Colonic mucosa (tissue), 4 donors: ENCODE measurements around the gene KRT74. TPM values are rescaled to one million over a fixed set of nuclear protein-coding genes. Genes with fewer than 3 reads are reported as not detected.

Experiments
- DNase-seq: peaks from one replicate; pipeline ENCODE4 v3.0.0-alpha.2; 2020
- H3K27ac ChIP-seq: fragments of 200-600 bp; one replicate; pipeline ENCODE4 v1.8.0; 2021
- H3K27me3 ChIP-seq: fragments of 200-600 bp; one replicate; pipeline ENCODE4 v1.8.0; 2021
- H3K36me3 ChIP-seq: fragments of 200-600 bp; one replicate; pipeline ENCODE4 v1.8.0; 2021
- H3K4me1 ChIP-seq: fragments of 200-600 bp; one replicate; pipeline ENCODE4 v1.8.0; 2021; ENCODE audit warnings: mild to moderate bottlenecking
- H3K4me3 ChIP-seq: fragments of 200-600 bp; one replicate; pipeline ENCODE4 v1.8.0; 2021
- H3K9ac ChIP-seq, 2 donors: one replicate each; pipeline ENCODE4 v1.7.0; 2013; ENCODE audit warnings: control low read depth in 2 of 2, low read depth in 2 of 2, low read length in 2 of 2
- H3K9me3 ChIP-seq: fragments of 200-600 bp; one replicate; pipeline ENCODE4 v1.8.0; 2021
- intact Hi-C: fragments of 100-400 bp; cut with DNase I; formaldehyde crosslinking; loops from one replicate; pipeline ENCODE4 v1.14.1; 2022
- total RNA-seq, 2 donors: library from RNA; stranded (reverse); fragmentation: NEBNext Ultra II Directional in 1 of 2; extraction: Animal tissue kit (Norgen Biotek cat#: 25700) in 1 of 2; gene quantifications; one replicate each; pipeline ENCODE4 v1.2.1, GENCODE V29; 2021
- TF ChIP-seq, protein P1 (sequence below): fragments of 200-600 bp; IDR thresholded peaks from one replicate; pipeline ENCODE4 v1.8.0; 2022; ENCODE audit warnings: antibody characterized with exemption, mild to moderate bottlenecking
- donor health status: healthy.
- donor health status: DM: no; HTN: no; CAD: no.
- donor health status: DM: no; HTN: no; CAD: no.

The KRT74 gene
- total RNA-seq, 2 donors from 2014 or later = not detected

GRCh38 chr12:52543985-52544883, 29.4 kb downstream of the KRT74 start:
- intact Hi-C loops = no loop called here
- Histone ChIP-seq H3K9ac (no peak overlapping the region), H3K9me3 (no peaks in the 10 kb centered on the region), H3K27me3 (no peaks in the 10 kb centered on the region), H3K4me3 (no peak overlapping the region), H3K36me3 (no peaks in the 10 kb centered on the region), H3K4me1 (no peaks in the 10 kb centered on the region), H3K27ac (no peak overlapping the region)
- DNase-seq = no peak
- TF ChIP-seq, protein P1, sequence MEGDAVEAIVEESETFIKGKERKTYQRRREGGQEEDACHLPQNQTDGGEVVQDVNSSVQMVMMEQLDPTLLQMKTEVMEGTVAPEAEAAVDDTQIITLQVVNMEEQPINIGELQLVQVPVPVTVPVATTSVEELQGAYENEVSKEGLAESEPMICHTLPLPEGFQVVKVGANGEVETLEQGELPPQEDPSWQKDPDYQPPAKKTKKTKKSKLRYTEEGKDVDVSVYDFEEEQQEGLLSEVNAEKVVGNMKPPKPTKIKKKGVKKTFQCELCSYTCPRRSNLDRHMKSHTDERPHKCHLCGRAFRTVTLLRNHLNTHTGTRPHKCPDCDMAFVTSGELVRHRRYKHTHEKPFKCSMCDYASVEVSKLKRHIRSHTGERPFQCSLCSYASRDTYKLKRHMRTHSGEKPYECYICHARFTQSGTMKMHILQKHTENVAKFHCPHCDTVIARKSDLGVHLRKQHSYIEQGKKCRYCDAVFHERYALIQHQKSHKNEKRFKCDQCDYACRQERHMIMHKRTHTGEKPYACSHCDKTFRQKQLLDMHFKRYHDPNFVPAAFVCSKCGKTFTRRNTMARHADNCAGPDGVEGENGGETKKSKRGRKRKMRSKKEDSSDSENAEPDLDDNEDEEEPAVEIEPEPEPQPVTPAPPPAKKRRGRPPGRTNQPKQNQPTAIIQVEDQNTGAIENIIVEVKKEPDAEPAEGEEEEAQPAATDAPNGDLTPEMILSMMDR = no peak

DNA sequence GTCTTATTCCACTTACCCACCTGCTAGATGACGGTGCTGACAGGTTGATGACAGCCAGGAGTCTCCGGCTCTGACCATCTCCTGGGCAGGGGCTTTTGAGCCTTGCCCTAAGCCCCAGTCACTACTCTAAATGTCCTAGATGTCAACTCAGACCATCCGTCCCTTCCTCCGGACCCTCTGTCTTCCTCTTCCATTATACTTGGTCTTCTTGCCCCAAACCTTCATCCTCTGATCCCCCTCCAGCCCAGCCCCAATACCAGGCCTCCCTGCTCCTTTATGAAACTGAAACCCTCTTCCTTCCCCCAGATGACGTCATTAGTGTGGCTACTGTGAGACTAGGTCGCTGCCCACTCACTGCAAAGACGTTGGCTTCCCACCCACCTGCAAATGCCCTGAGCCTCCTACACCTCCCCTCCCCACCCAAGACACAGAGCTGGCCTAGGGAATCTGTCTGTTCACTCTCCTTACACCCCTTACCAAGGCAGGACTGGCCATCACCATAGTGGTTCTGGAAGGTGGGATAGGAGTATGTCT, 30.8 kb downstream of the KRT74 start:
- no peaks in the 10 kb centered on the region for H3K4me1 ChIP-seq
- no peaks in the 10 kb centered on the region for H3K9me3 ChIP-seq
- H3K9ac ChIP-seq = no peak overlapping the region
- DNase-seq = no peak
- H3K27ac ChIP-seq = no peak overlapping the region
- TF ChIP-seq, protein P1 = no peak
- H3K4me3 ChIP-seq = no peak overlapping the region
- H3K36me3 ChIP-seq = no peaks in the 10 kb centered on the region
- intact Hi-C loops = no loop called here
- H3K27me3 ChIP-seq = no peaks in the 10 kb centered on the region

- no peak for DNase-seq
- Histone ChIP-seq H3K9ac (no peak overlapping the region), H3K36me3 (no peaks in the 10 kb centered on the region), H3K27me3 (no peaks in the 10 kb centered on the region), H3K27ac (no peak overlapping the region), H3K4me1 (no peaks in the 10 kb centered on the region), H3K9me3 (no peaks in the 10 kb centered on the region), H3K4me3 (no peak overlapping the region)
- TF ChIP-seq, protein P1 = no peak
- intact Hi-C loops = no loop called here
These were observed 31.5 kb downstream of the KRT74 start for GRCh38 chr12:52542157-52542556.

GRCh38 chr12:52541709-52542108, 31.9 kb downstream of the KRT74 start:
- no peaks in the 10 kb centered on the region for H3K36me3 ChIP-seq
- no peaks in the 10 kb centered on the region for H3K9me3 ChIP-seq
- no peak for DNase-seq
- no peak overlapping the region for H3K9ac ChIP-seq
- TF ChIP-seq, protein P1 = no peak
- H3K27me3 ChIP-seq = no peaks in the 10 kb centered on the region
- no peaks in the 10 kb centered on the region for H3K4me1 ChIP-seq
- intact Hi-C loops = no loop called here
- H3K4me3 ChIP-seq = no peak overlapping the region
- H3K27ac ChIP-seq = no peak overlapping the region

DNA sequence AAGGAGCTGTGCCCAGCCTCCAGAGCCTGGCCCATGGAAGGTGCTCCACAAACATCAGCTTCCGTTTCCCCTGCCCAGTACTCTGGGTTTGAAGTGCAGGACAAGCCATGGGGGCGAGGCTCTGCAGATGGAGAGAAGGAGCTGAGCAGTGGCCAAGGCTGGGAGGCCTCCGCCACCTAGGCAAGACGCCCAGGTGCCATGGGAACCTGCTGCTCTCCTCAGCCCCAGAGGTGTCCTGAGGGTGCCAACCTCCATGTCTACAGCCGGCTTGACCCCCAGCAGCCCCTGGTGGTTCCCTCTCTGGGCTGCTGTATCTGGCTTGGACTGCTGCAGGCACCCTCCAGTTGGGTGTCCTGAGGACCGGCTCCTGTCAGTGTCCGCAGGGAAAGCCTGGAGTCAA, 33.1 kb downstream of the KRT74 start:
- TF ChIP-seq, protein P1 = no peak
- Histone ChIP-seq H3K4me3 (no peak overlapping the region), H3K36me3 (no peaks in the 10 kb centered on the region), H3K27me3 (no peaks in the 10 kb centered on the region), H3K4me1 (no peaks in the 10 kb centered on the region), H3K27ac (no peak overlapping the region), H3K9ac (no peak overlapping the region), H3K9me3 (no peaks in the 10 kb centered on the region)
- intact Hi-C loops = no loop called here
- DNase-seq = no peak
